ENCODE measurements around the gene MAPK1.
"Not testable (repeated sequence)": the region's sequence is repeated elsewhere in the genome, so short reads cannot be mapped to it uniquely, and the experiment has no call there.

The MAPK1 gene

GRCh38 chr22:21867528-21868266, at the start of gene MAPK1:
MAPK1 (minus strand) TSS chr22:21867645; CDS start chr22:21867440, 205 bp downstream.
- peak; percentile 20 for DNase-seq (ENCODE audit: low read depth)

- no peak for DNase-seq (ENCODE audit: low read depth)
Observed at GRCh38 chr22:21916309-21916918, 49.0 kb upstream of the MAPK1 start.

DNA sequence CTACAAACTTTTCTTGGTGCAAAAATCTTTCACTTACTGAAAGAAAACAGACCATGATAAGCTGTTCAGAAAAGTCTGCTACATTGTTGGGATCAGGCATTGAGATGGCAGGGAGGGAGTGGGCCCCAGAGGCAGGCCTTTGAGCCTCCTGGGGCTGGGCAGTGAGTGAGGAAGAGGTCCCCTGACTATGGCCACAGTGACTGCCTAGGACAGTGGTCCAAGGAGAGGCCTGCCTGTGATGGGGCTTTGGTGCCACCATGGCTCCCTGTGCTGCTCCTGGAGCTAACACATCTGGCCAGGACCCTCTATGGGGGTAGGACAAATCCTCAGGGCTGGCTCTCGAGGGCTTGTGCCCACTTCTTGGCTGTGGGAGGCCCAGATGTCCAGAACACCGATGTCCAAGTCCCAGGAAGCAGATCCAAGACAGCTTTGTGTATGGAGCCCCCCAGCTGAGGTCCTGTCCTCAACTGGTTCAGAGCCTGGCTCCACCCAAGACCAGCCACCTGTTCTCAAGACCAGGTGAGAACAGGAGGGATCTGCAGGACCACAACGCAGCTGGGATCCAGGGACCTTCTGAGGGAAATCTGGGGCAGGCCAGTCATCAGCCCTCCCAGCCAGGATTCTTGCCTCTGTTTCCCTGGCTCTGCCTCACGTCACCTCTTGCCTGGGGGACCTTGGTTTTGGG, 48.3 kb upstream of the MAPK1 start:
- no peak for DNase-seq (ENCODE audit: low read depth)

- DNase-seq (ENCODE audit: low read depth): not testable (repeated sequence)
Observed at GRCh38 chr22:21914033-21914642, 46.7 kb upstream of the MAPK1 start.

- DNase-seq (ENCODE audit: low read depth): not testable (repeated sequence)
Observed at GRCh38 chr22:21910367-21910766, 42.9 kb upstream of the MAPK1 start.

GRCh38 chr22:21909871-21910270, 42.4 kb upstream of the MAPK1 start:
- DNase-seq (ENCODE audit: low read depth): no peak

DNA sequence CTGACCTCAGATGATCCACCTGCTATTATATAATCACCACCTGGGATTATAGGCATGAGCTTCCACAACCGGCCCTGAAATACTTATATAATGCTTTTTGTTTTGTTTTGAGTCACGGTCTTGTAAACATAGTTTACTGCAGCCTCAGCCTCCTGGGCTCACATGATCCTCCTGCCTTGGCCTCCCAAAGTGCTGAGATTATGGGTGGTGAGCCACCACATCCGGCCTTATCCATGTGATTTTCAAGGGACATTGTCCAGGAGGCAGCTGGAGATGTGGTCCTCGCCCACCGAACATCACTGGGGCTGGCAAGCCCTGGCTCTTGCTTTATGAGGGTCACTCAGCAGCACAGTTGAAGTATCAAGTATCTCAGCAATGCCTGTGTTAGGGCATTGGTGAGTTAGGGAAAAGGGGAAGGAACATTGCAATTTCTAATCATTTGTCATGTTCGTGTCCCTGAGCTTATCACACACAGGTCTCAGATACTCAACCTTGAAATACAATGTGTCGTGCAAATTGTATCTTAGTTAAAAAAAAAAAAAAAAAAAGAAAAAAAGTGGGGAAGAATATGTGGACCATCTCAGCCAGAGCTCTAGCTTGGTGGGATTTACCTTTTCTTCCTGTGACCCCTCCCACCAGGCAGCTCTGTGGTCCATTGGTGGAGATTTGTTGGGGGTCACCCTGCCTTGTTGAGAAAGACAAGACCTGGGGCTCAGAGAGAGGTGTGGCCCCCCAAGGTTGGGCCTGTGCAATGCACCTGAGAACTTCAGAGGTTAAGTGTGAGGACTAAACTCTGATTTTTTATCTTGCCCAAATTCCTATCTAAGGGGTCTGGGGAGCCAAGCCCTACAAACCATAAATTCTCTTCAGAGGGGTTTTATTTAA, 40.4 kb upstream of the MAPK1 start:
- no peak for DNase-seq (ENCODE audit: low read depth)

DNA sequence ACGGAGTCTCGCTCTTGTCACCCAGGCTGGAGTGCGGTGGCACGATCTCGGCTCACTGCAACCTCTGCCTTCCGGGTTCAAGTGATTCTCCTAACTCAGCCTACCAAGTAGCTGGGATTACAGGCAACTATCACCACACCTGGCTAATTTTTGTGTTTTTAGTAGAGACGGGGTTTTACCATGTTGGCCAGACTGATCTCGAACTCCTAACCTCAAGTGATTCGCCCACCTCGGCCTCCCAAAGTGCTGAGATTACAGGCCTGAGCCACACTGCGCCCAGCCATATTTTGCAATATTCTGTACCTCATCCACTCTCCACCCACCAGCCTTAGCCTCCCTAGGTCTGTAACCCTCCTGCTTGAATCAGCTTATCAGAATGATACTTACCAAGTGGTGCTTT, 37.8 kb upstream of the MAPK1 start:
- DNase-seq (ENCODE audit: low read depth): not testable (repeated sequence)

DNA sequence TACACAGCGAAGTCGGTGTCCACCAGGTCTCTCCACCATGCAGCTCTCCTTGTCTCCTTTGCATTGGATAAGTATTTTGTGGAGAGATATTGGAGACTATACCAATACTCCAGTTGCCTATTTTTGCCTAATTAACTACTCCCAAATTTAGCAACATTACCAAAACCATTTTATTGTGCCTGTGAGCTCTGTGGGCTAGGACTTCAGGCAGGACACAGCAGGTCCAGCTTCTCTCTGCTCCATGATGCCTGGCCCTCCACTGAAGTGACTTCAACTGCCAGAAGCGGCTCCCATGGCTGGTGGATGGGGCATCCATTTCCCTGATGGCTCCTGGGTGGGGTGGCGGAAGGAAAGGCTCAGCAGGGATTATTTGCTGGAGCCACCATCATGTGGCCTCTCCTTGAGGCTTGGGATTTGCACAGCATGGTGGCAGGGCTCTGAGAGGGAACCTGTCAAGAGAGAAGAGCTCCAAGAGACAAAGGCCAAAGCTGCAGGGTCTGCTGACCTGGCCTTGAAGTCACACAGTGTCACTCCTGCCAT, 36.9 kb upstream of the MAPK1 start:
- no peak for DNase-seq (ENCODE audit: low read depth)

GRCh38 chr22:21903283-21903682, 35.8 kb upstream of the MAPK1 start:
- no peak for DNase-seq (ENCODE audit: low read depth)

- DNase-seq (ENCODE audit: low read depth): no peak
Observed at GRCh38 chr22:21902296-21903087, 35.0 kb upstream of the MAPK1 start.

- no peak for DNase-seq (ENCODE audit: low read depth)
Observed at GRCh38 chr22:21898354-21898896, 31.0 kb upstream of the MAPK1 start.

DNA sequence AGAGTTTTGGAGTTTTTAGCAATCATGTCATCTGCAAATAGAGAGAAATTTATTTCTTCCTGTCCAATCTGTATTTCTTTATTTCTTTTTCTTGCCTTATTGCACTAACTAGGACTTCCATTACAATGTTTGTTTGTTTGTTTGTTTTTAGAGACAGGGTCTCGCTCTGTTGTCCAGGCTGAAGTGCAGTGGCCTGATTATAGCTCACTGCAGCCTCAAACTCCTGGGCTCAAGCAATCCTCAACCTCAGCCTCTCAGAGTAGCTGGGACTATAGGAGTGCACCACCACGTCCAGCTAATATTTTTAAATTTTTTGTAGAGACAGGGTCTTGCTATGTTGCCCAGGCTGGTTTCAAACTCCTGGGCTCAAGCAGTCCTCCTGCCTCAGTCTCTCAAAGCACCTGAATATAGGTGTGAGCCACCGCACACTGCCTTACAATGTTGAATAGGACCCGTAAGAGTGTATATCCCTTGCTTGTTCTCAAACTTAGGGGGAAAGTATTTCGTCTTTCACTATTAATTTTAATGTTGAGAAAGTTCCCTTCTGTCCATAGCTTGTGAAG, 29.6 kb upstream of the MAPK1 start:
- no peak for DNase-seq (ENCODE audit: low read depth)

GRCh38 chr22:21896275-21896674, 28.8 kb upstream of the MAPK1 start:
- DNase-seq (ENCODE audit: low read depth): not testable (repeated sequence)

GRCh38 chr22:21894799-21895198, 27.4 kb upstream of the MAPK1 start:
- no peak for DNase-seq (ENCODE audit: low read depth)

- DNase-seq (ENCODE audit: low read depth): no peak
Observed at GRCh38 chr22:21889251-21889990, 22.0 kb upstream of the MAPK1 start.

GRCh38 chr22:21887841-21888240, 20.4 kb upstream of the MAPK1 start:
- no peak for DNase-seq (ENCODE audit: low read depth)

DNA sequence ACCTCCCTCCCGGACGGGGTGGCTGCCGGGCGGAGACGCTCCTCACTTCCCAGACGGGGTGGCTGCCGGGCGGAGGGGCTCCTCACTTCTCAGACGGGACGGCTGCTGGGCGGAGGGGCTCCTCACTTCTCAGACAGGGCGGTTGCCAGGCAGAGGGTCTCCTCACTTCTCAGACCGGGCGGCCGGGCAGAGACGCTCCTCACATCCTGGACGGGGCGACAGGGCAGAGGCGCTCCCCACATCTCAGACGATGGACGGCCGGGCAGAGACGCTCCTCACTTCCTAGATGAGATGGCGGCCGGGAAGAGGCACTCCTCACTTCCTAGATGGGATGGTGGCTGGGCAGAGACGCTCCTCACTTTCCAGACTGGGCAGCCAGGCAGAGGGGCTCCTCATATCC, 16.5 kb upstream of the MAPK1 start:
- not testable (repeated sequence) for DNase-seq (ENCODE audit: low read depth)

GRCh38 chr22:21882754-21883333, 15.4 kb upstream of the MAPK1 start:
- DNase-seq (ENCODE audit: low read depth): not testable (repeated sequence)

Measured in non-pigmented ciliary epithelial cell (primary cell).